ENCODE data around the gene WSCD2. TPM values are rescaled to one million over a fixed set of nuclear protein-coding genes. Genes with fewer than 3 reads are reported as not detected.

Gene WSCD2
- total RNA-seq, 1 donor from 2014 or later, result not detected

- H3K4me3 Mint-ChIP-seq (ENCODE audit: low read depth), result no peak overlapping the region
- no peaks in the 10 kb centered on the region for H3K9me3 Mint-ChIP-seq (ENCODE audit: low read depth)
- no peaks in the 10 kb centered on the region for H3K4me1 Mint-ChIP-seq (ENCODE audit: low read depth)
- peaks cover 26% of the 10 kb centered on the region for H3K27me3 Mint-ChIP-seq
- no peak for DNase-seq (ENCODE audit: low spot score, unreplicated experiment)
- no peaks in the 10 kb centered on the region for H3K36me3 Mint-ChIP-seq (ENCODE audit: insufficient read depth)
- no peak overlapping the region for H3K27ac Mint-ChIP-seq
- TF ChIP-seq CTCF (IDR thresholded peaks at IDR 0.05; ENCODE audit: unreplicated experiment), result no peak
Measured at GRCh38 chr12:108119126-108119973, 9.7 kb upstream of the WSCD2 start.

GRCh38 chr12:108119974-108120862 is 8.9 kb upstream of the WSCD2 start:
- no peaks in the 10 kb centered on the region for H3K9me3 Mint-ChIP-seq (ENCODE audit: low read depth)
- no peak overlapping the region for H3K27ac Mint-ChIP-seq
- H3K4me1 Mint-ChIP-seq (ENCODE audit: low read depth), result no peaks in the 10 kb centered on the region
- H3K36me3 Mint-ChIP-seq (ENCODE audit: insufficient read depth), result no peaks in the 10 kb centered on the region
- no peak for TF ChIP-seq CTCF (IDR thresholded peaks at IDR 0.05; ENCODE audit: unreplicated experiment)
- H3K4me3 Mint-ChIP-seq (ENCODE audit: low read depth), result no peak overlapping the region
- peaks cover 24% of the 10 kb centered on the region for H3K27me3 Mint-ChIP-seq
- DNase-seq (ENCODE audit: low spot score, unreplicated experiment), result no peak

GRCh38 chr12:108120863-108121165 is 8.3 kb upstream of the WSCD2 start:
- no peak overlapping the region for H3K27ac Mint-ChIP-seq
- H3K4me1 Mint-ChIP-seq (ENCODE audit: low read depth), result no peaks in the 10 kb centered on the region
- TF ChIP-seq CTCF (IDR thresholded peaks at IDR 0.05; ENCODE audit: unreplicated experiment), result no peak
- peaks cover 25% of the 10 kb centered on the region for H3K27me3 Mint-ChIP-seq
- no peaks in the 10 kb centered on the region for H3K36me3 Mint-ChIP-seq (ENCODE audit: insufficient read depth)
- H3K9me3 Mint-ChIP-seq (ENCODE audit: low read depth), result no peaks in the 10 kb centered on the region
- H3K4me3 Mint-ChIP-seq (ENCODE audit: low read depth), result no peak overlapping the region
- DNase-seq (ENCODE audit: low spot score, unreplicated experiment), result no peak

- H3K27ac Mint-ChIP-seq, result no peak overlapping the region
- H3K9me3 Mint-ChIP-seq (ENCODE audit: low read depth), result no peaks in the 10 kb centered on the region
- no peak overlapping the region for H3K4me3 Mint-ChIP-seq (ENCODE audit: low read depth)
- TF ChIP-seq CTCF (IDR thresholded peaks at IDR 0.05; ENCODE audit: unreplicated experiment), result no peak
- no peaks in the 10 kb centered on the region for H3K36me3 Mint-ChIP-seq (ENCODE audit: insufficient read depth)
- no peak for DNase-seq (ENCODE audit: low spot score, unreplicated experiment)
- H3K27me3 Mint-ChIP-seq, result peaks cover 29% of the 10 kb centered on the region
- no peaks in the 10 kb centered on the region for H3K4me1 Mint-ChIP-seq (ENCODE audit: low read depth)
Measured at GRCh38 chr12:108121320-108121719, 7.8 kb upstream of the WSCD2 start.

GRCh38 chr12:108121728-108122471 is 7.2 kb upstream of the WSCD2 start:
- H3K4me1 Mint-ChIP-seq (ENCODE audit: low read depth), result no peaks in the 10 kb centered on the region
- H3K9me3 Mint-ChIP-seq (ENCODE audit: low read depth), result no peaks in the 10 kb centered on the region
- H3K27me3 Mint-ChIP-seq, result peaks cover 35% of the 10 kb centered on the region
- no peak overlapping the region for H3K4me3 Mint-ChIP-seq (ENCODE audit: low read depth)
- no peak overlapping the region for H3K27ac Mint-ChIP-seq
- no peak for DNase-seq (ENCODE audit: low spot score, unreplicated experiment)
- no peaks in the 10 kb centered on the region for H3K36me3 Mint-ChIP-seq (ENCODE audit: insufficient read depth)
- no peak for TF ChIP-seq CTCF (IDR thresholded peaks at IDR 0.05; ENCODE audit: unreplicated experiment)
